WERI-Rb-1 (cell line): ENCODE results near the gene LILRA6.
"Not testable (repeated sequence)": the region's sequence is repeated elsewhere in the genome, so short reads cannot be mapped to it uniquely, and the experiment has no call there.

Experiments used
- DNase-seq: peaks from one replicate; pipeline ENCODE4 v3.0.0-alpha.2; 2020
- H3K27ac ChIP-seq: fragments of 250-450 bp; sonication (Bioruptor Pico); 2 replicates; pipeline ENCODE4 v1.5.1; 2020; ENCODE audit warnings: mild to moderate bottlenecking, moderate library complexity
- H3K27me3 ChIP-seq: fragments of 250-450 bp; sonication (Bioruptor Pico); 2 replicates; pipeline ENCODE4 v1.5.1; 2021; ENCODE audit warnings: mild to moderate bottlenecking, low read depth, moderate library complexity; ENCODE audit not compliant: insufficient read depth, severe bottlenecking
- H3K36me3 ChIP-seq: fragments of 250-450 bp; sonication (Bioruptor Pico); 2 replicates; pipeline ENCODE4 v1.5.1; 2020; ENCODE audit warnings: mild to moderate bottlenecking, moderate library complexity
- H3K4me3 ChIP-seq: 2 replicates; pipeline ENCODE4 v1.5.1; 2011; ENCODE audit warnings: low read depth, mild to moderate bottlenecking, control low read depth, low read length
- H3K9me3 ChIP-seq: fragments of 250-450 bp; sonication (Bioruptor Pico); 2 replicates; pipeline ENCODE4 v1.5.1; 2021; ENCODE audit warnings: mild to moderate bottlenecking, moderate library complexity; ENCODE audit not compliant: severe bottlenecking
- TF ChIP-seq, protein P1 (sequence below): IDR thresholded peaks from 2 replicates; pipeline ENCODE4 v1.5.1; 2011; ENCODE audit warnings: low read depth, mild to moderate bottlenecking, control low read depth, inconsistent platforms, low read length

Gene LILRA6

DNA sequence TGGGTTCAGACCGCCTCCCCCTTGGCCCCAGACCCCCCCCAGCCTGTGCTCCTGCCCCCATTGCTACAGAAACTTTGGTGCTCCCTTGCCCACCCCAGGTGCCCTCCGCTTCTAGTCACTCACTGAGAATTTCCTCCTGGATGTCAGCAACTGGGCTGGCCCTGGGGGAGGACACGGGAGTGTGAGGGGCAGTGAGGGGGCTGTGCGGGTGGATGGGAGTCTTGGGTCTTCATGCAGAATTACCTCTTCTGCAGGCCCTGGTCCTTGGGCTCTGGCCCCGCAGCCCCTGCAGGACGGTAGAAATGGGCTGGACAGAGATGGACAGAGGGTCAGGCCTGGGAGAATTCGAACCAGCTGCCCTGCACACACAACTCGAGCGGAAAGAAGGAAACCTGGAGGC is 9.7 kb upstream of the LILRA6 start:
- Histone ChIP-seq H3K4me3 (no peak overlapping the region), H3K9me3 (no peaks in the 10 kb centered on the region), H3K27ac (no peak overlapping the region), H3K36me3 (no peaks in the 10 kb centered on the region), H3K27me3 (peaks cover 81% of the 10 kb centered on the region)
- no peak for DNase-seq
- TF ChIP-seq, protein P1, sequence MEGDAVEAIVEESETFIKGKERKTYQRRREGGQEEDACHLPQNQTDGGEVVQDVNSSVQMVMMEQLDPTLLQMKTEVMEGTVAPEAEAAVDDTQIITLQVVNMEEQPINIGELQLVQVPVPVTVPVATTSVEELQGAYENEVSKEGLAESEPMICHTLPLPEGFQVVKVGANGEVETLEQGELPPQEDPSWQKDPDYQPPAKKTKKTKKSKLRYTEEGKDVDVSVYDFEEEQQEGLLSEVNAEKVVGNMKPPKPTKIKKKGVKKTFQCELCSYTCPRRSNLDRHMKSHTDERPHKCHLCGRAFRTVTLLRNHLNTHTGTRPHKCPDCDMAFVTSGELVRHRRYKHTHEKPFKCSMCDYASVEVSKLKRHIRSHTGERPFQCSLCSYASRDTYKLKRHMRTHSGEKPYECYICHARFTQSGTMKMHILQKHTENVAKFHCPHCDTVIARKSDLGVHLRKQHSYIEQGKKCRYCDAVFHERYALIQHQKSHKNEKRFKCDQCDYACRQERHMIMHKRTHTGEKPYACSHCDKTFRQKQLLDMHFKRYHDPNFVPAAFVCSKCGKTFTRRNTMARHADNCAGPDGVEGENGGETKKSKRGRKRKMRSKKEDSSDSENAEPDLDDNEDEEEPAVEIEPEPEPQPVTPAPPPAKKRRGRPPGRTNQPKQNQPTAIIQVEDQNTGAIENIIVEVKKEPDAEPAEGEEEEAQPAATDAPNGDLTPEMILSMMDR = no peak

- Histone ChIP-seq H3K4me3 (no peak overlapping the region), H3K9me3 (no peaks in the 10 kb centered on the region), H3K36me3 (no peaks in the 10 kb centered on the region), H3K27me3 (peaks cover 62% of the 10 kb centered on the region), H3K27ac (no peak overlapping the region)
- TF ChIP-seq, protein P1 = no peak
- no peak for DNase-seq
Observed at GRCh38 chr19:54248016-54248601, 5.5 kb upstream of the LILRA6 start.

- no peaks in the 10 kb centered on the region for H3K9me3 ChIP-seq
- no peaks in the 10 kb centered on the region for H3K36me3 ChIP-seq
- H3K4me3 ChIP-seq = no peak overlapping the region
- peaks cover 54% of the 10 kb centered on the region for H3K27me3 ChIP-seq
- TF ChIP-seq, protein P1 = no peak
- no peak overlapping the region for H3K27ac ChIP-seq
- no peak for DNase-seq
Observed at GRCh38 chr19:54247106-54247930, 4.7 kb upstream of the LILRA6 start.

GRCh38 chr19:54245936-54246335 is 3.3 kb upstream of the LILRA6 start:
- H3K9me3 ChIP-seq = no peaks in the 10 kb centered on the region
- DNase-seq = no peak
- no peaks in the 10 kb centered on the region for H3K36me3 ChIP-seq
- peaks cover 49% of the 10 kb centered on the region for H3K27me3 ChIP-seq
- no peak overlapping the region for H3K4me3 ChIP-seq
- TF ChIP-seq, protein P1 = no peak
- H3K27ac ChIP-seq = no peak overlapping the region

GRCh38 chr19:54243809-54244208 is 1.2 kb upstream of the LILRA6 start:
- not testable (repeated sequence) for H3K4me3 ChIP-seq, H3K36me3 ChIP-seq, DNase-seq, H3K9me3 ChIP-seq, H3K27ac ChIP-seq
- peaks cover 39% of the 10 kb centered on the region for H3K27me3 ChIP-seq

DNA sequence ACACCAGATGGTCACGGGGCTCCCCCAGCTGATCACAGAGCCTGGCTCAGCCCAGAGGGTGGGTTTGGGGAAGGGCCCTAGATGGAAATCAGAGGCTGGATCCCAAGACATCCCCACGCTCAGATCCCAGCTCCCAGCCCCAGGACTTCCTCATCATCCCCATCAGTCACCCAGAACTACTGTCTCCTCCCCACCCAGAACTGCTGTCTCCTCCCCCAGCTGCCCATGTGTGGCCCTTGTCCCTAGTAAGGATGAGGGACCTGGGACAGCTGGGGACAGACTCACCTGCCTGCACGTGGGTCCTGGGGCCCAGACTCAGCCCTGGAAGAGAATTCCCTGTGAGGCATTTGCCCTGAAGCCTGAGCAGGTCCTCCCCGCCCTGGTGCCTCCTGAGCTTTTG is 356 bp downstream of the LILRA6 start:
- not testable (repeated sequence) for H3K36me3 ChIP-seq, H3K9me3 ChIP-seq, DNase-seq, H3K4me3 ChIP-seq, H3K27ac ChIP-seq
- H3K27me3 ChIP-seq = peaks cover 43% of the 10 kb centered on the region

DNA sequence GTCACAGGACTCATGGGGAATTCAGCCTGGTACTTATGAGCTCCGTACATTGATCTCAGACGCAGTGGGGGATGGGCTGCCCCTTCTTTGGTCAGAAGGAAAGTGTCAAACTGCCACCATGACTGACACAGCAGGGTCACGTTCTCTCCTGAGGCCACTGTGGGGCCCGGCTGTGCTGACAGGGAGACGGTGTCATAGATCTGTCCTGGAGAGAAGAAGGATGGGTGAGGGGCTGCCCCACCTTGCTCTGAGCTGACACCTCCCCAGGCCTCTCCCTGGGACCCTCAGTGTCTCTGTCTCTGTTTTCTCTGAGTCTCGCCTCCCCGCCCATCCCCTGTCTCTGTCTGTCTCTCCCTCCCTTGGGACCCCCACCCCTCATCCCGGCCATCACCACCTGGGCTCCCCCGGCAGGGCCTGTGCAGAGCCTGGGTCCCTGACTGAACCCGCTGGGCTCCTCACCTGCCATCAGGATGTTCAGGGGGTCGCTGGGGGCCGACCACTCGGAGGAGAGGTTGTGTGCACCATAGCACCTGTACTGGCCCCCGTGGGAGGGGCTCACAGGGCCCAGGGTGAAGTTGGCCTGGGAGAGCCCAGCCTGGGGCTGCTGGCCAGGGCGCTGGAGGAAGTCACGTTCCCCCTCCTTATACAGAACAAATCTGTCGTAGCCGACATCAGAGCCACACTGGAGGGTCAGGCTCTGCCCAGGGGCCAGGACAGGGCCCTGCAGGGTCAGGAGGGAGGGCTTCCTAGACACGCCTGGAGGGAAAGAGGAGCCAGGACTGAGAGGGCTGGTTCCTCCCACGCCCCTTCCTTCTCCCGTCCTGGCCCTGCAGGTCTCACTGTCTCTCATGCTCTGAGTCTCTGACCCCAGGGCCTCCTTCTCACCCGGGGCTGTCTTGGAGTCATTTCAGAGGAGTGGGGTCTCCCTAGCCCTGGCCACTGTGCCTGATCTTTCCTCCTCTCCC is 1.9 kb downstream of the LILRA6 start:
- not testable (repeated sequence) for H3K27ac ChIP-seq, H3K9me3 ChIP-seq, H3K36me3 ChIP-seq, DNase-seq, H3K4me3 ChIP-seq
- peaks cover 42% of the 10 kb centered on the region for H3K27me3 ChIP-seq

DNA sequence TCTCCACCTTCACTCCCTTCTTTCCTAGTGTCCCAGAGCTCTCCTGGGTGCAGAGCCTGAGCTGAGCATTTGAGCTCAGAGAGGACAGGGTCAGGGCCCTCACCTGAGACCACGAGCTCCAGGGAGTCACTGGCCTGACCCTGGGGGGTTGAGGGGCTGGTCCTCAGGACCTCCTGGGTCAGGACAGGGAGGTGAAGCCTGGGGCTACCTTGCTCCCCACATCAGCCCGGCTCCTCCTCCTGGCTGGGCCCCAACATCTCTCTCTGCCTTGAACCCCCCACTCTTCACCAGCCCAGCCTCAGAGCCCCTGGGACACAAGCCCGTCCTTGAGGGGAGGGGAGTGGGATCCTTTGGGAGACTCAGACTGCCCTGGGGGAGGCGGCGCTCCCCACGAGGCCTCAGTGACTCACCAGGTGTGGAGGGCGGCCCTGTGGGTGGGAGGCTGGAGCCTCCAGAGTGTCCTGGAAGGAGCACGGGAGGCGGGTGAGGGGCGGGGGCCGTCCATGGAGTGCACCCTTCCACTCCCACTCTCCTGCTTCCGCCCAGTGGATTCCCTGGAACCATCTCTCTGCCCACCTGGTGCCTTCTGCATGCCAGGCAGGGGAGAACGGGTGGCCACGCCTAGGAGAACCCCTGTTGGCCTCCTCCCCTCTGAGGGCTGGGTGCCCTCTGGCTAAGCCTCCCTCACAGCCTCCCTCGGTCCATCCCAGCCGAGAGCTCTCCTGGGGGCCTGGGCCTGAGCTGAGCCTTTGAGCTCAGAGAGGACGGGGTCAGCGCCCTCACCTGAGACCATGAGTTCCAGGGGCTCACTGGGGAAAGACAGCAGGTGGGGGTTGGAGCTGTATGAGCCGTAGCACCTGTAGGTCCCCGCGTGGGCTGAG is 2.9 kb downstream of the LILRA6 start:
- H3K27me3 ChIP-seq = peaks cover 37% of the 10 kb centered on the region

More for the DNA sequence above, 2.9 kb downstream of the LILRA6 start:
- H3K9me3 ChIP-seq, H3K36me3 ChIP-seq, H3K27ac ChIP-seq, DNase-seq, H3K4me3 ChIP-seq: not testable (repeated sequence)
